HCT116 (cell line): Measurements from ENCODE around the gene FBXL15. TPM values are rescaled to one million over a fixed set of nuclear protein-coding genes. Genes with fewer than 3 reads are reported as not detected.

Experiments
- ATAC-seq: fragments of 200-7000 bp; cut with Tn5 transposase; 2 replicates; pipeline ENCODE4 v1.9.1; 2020; ENCODE audit warnings: mild to moderate bottlenecking, moderate library complexity
- BruUV-seq: library from RNA; stranded (reverse); fragments of 400-500 nt; replicated peaks from 2 replicates; lab custom pipeline; 2021; lab: Mats Ljungman, UMichigan
- CTCF ChIA-PET: fragments of 300-600 bp; sonication (Branson Sonifier 250); formaldehyde crosslinking; loops from one replicate; lab custom pipeline; 2021; ENCODE audit warnings: antibody characterized with exemption; lab: Charles Lee
- POLR2A ChIA-PET: fragments of 300-600, 350-600 bp; sonication (Branson Sonifier 250); formaldehyde crosslinking; loops from one replicate; lab custom pipeline; 2021; ENCODE audit warnings: antibody characterized with exemption; lab: Charles Lee
- RAD21 ChIA-PET, 2 experiments: fragments of 300-600 bp; sonication (Branson Sonifier 250); formaldehyde crosslinking; loops; one replicate each; lab custom pipeline; 2023; ENCODE audit warnings: low total read pairs in 2 of 2; ENCODE audit not compliant: uncharacterized antibody in 2 of 2, unreplicated experiment in 2 of 2, low non-redundant PET in 1 of 2; lab: Charles Lee
- DNase-seq: peaks from one replicate; pipeline ENCODE4 v3.0.0-alpha.2; 2010; ENCODE audit warnings: low read depth, low spot score
- H2AFZ ChIP-seq: fragments of 200-600 bp; shearing (Covaris generic), sonication (generic); 2 replicates; pipeline ENCODE4 v1.6.1; 2017; ENCODE audit warnings: low read depth, mixed run types, mixed read lengths, antibody characterized with exemption, low read length; ENCODE audit not compliant: poor library complexity, severe bottlenecking
- H3K27ac ChIP-seq: 2 replicates; pipeline ENCODE4 v1.5.1; 2012; ENCODE audit warnings: low read depth, low read length
- H3K27me3 ChIP-seq: fragments of 200-600 bp; sonication (generic); 2 replicates; pipeline ENCODE4 v1.6.1; 2016; ENCODE audit warnings: mixed run types, low read length, mixed read lengths; ENCODE audit not compliant: insufficient read depth
- H3K36me3 ChIP-seq, 2 experiments: fragments of 200-500 bp in 1 of 2; fragments of 200-600 bp in 1 of 2; sonication (Bioruptor generic) in 1 of 2; sonication (generic) in 1 of 2; 2 replicates each; pipeline versions ENCODE4 v1.5.1 to v1.6.1; 2014 to 2016; ENCODE audit warnings: low read length in 2 of 2, inconsistent platforms in 1 of 2, mixed read lengths in 1 of 2, mixed run types in 1 of 2; ENCODE audit not compliant: insufficient read depth in 2 of 2, control insufficient read depth in 1 of 2
- H3K4me1 ChIP-seq, 2 experiments: fragments of 200-600 bp in 1 of 2; sonication (generic) in 1 of 2; 2 replicates each; pipeline versions ENCODE4 v1.5.1 to v1.6.1; 2012 to 2017; ENCODE audit warnings: low read length in 2 of 2, inconsistent platforms in 1 of 2, mild to moderate bottlenecking in 1 of 2, mixed read lengths in 1 of 2, mixed run types in 1 of 2, moderate library complexity in 1 of 2; ENCODE audit not compliant: insufficient read depth in 2 of 2, control insufficient read depth in 1 of 2
- H3K4me2 ChIP-seq: fragments of 200-600 bp; sonication (generic); 2 replicates; pipeline ENCODE4 v1.6.1; 2017; ENCODE audit warnings: mixed run types, low read length, mixed read lengths
- H3K4me3 ChIP-seq, 2 experiments: fragments of 200-600 bp in 1 of 2; sonication (generic) in 1 of 2; replicated peaks in 1 of 2; 2 replicates each; pipeline ENCODE4 v1.5.1; 2011 to 2016; ENCODE audit warnings: low read length in 2 of 2, control low read depth in 1 of 2, low read depth in 1 of 2, mild to moderate bottlenecking in 1 of 2, mixed read lengths in 1 of 2, mixed run types in 1 of 2
- H3K79me2 ChIP-seq: fragments of 200-600 bp; sonication (generic); 2 replicates; pipeline ENCODE4 v1.6.1; 2017; ENCODE audit warnings: mild to moderate bottlenecking, mixed run types, low read length, moderate library complexity, mixed read lengths; ENCODE audit not compliant: insufficient read depth
- H3K9ac ChIP-seq: fragments of 200-600 bp; sonication (generic); 2 replicates; pipeline ENCODE4 v1.6.1; 2016; ENCODE audit warnings: low read length, mixed read lengths
- H3K9me2 ChIP-seq: fragments of 200-600 bp; sonication (generic), shearing (Covaris generic); 2 replicates; pipeline ENCODE4 v1.6.1; 2017; ENCODE audit warnings: mixed run types, mild to moderate bottlenecking, moderate library complexity; ENCODE audit not compliant: insufficient read depth
- H3K9me3 ChIP-seq, 2 experiments: fragments of 200-500 bp in 1 of 2; fragments of 200-600 bp in 1 of 2; sonication (Bioruptor generic) in 1 of 2; sonication (generic) in 1 of 2; 2 replicates each; pipeline ENCODE4 v1.6.1; 2014 to 2017; ENCODE audit warnings: low read length in 2 of 2, mixed read lengths in 2 of 2, inconsistent platforms in 1 of 2, low read depth in 1 of 2, mild to moderate bottlenecking in 1 of 2, mixed run types in 1 of 2, moderate library complexity in 1 of 2; ENCODE audit not compliant: control insufficient read depth in 1 of 2, insufficient read depth in 1 of 2
- H4K20me1 ChIP-seq: fragments of 200-600 bp; sonication (generic), shearing (Covaris generic); 2 replicates; pipeline ENCODE4 v1.6.1; 2017; ENCODE audit warnings: mixed run types, mild to moderate bottlenecking, moderate library complexity; ENCODE audit not compliant: insufficient read depth
- ATF3 ChIP-seq: IDR thresholded peaks from 2 replicates; pipeline ENCODE4 v1.6.1; 2012
- CEBPB ChIP-seq: IDR thresholded peaks from 2 replicates; pipeline ENCODE4 v1.6.1; 2012; ENCODE audit warnings: low read depth
- CTCF ChIP-seq, 3 experiments: fragments of 200-600 bp in 1 of 3; sonication (generic) in 1 of 3; IDR thresholded peaks in 2 of 3; conservative IDR thresholded peaks in 1 of 3; 2 replicates each; pipeline ENCODE4 v1.5.1; 2012 to 2017; ENCODE audit warnings: low read depth in 2 of 3, low read length in 2 of 3, antibody characterized with exemption in 1 of 3, borderline replicate concordance in 1 of 3, control low read depth in 1 of 3, mild to moderate bottlenecking in 1 of 3, mixed read lengths in 1 of 3, mixed run types in 1 of 3, moderate library complexity in 1 of 3; ENCODE audit not compliant: insufficient read depth in 1 of 3
- EGR1 ChIP-seq: IDR thresholded peaks from 2 replicates; pipeline ENCODE4 v1.6.1; 2012; ENCODE audit warnings: low read depth
- ELF1 ChIP-seq: IDR thresholded peaks from 2 replicates; pipeline ENCODE4 v1.6.1; 2012; ENCODE audit warnings: low read depth, borderline replicate concordance
- FOSL1 ChIP-seq: IDR thresholded peaks from 2 replicates; pipeline ENCODE4 v1.6.1; 2012; ENCODE audit warnings: low read depth
- MAX ChIP-seq: IDR thresholded peaks from 2 replicates; pipeline ENCODE4 v1.6.1; 2012
- POLR2AphosphoS5 ChIP-seq: IDR thresholded peaks from 2 replicates; pipeline ENCODE4 v1.6.1; 2011; ENCODE audit warnings: mild to moderate bottlenecking, low read depth, low read length, moderate library complexity
- SIN3A ChIP-seq: IDR thresholded peaks from 2 replicates; pipeline ENCODE4 v1.6.1; 2012; ENCODE audit warnings: low read depth
- SP1 ChIP-seq: IDR thresholded peaks from 2 replicates; pipeline ENCODE4 v1.6.1; 2012; ENCODE audit warnings: low read depth
- SRF ChIP-seq: IDR thresholded peaks from 2 replicates; pipeline ENCODE4 v1.6.1; 2012; ENCODE audit warnings: low read depth
- TCF7L2 ChIP-seq: IDR thresholded peaks from 2 replicates; pipeline ENCODE4 v1.7.0; 2011; ENCODE audit warnings: borderline replicate concordance, inconsistent platforms; ENCODE audit not compliant: insufficient read depth, insufficient read length; ENCODE audit errors: extremely low read depth
- ZFX ChIP-seq: fragments of 450-650 bp; IDR thresholded peaks from 2 replicates; pipeline ENCODE4 v1.6.1; 2017
- ZNF274 ChIP-seq: fragments of 200-500 bp; sonication (Bioruptor generic); IDR thresholded peaks from 2 replicates; pipeline ENCODE4 v1.6.1; 2014; ENCODE audit warnings: mild to moderate bottlenecking, low read depth, low read length, inconsistent platforms
- intact Hi-C: fragments of 100-400 bp; cut with micrococcal nuclease; formaldehyde crosslinking; loops from 2 replicates; pipeline ENCODE4 v1.10.0; 2022
- total RNA-seq: library from RNA; stranded (reverse); gene quantifications from one replicate; pipeline ENCODE4 v1.2.1, GENCODE V29; 2021; ENCODE audit not compliant: unreplicated experiment
- TF ChIP-seq, protein P1 (sequence below): IDR thresholded peaks from 2 replicates; pipeline ENCODE4 v1.6.1; 2012; ENCODE audit warnings: low read depth
- TF ChIP-seq, protein P2 (sequence below): IDR thresholded peaks from 2 replicates; pipeline ENCODE4 v1.6.1; 2011; ENCODE audit warnings: mild to moderate bottlenecking, low read length, moderate library complexity; ENCODE audit not compliant: insufficient replicate concordance; ENCODE audit errors: extremely low read depth

Gene FBXL15
- total RNA-seq, 1 experiment from 2014 or later: 21.1 TPM

DNA sequence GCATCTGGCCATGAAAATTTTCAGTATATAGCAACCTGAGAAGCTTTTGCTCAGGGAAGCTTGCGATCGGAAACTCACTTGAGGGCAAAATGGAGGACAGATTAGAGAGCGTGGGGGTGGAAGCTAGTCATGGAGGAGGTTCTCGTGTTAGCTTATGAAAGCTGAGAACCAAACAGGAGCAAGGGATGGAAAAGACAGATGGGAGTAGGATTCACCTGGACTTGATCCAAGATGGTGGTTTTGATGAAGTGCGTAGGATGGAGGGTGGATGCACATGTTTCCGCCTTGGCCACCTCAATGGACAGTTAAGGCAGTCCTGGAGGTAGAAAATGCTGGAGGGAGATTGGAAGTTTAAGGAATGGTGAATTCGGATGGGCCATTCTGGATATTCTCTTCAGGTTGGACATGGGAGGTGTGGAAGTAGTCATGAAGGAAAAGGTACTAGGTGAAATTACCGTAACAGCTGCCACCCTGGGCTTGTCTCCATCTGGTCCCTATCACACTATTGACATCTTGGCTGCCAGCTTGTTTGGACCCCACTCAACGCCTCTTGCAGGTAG, 37.0 kb downstream of the FBXL15 start (continued):
- TF ChIP-seq, protein P1, sequence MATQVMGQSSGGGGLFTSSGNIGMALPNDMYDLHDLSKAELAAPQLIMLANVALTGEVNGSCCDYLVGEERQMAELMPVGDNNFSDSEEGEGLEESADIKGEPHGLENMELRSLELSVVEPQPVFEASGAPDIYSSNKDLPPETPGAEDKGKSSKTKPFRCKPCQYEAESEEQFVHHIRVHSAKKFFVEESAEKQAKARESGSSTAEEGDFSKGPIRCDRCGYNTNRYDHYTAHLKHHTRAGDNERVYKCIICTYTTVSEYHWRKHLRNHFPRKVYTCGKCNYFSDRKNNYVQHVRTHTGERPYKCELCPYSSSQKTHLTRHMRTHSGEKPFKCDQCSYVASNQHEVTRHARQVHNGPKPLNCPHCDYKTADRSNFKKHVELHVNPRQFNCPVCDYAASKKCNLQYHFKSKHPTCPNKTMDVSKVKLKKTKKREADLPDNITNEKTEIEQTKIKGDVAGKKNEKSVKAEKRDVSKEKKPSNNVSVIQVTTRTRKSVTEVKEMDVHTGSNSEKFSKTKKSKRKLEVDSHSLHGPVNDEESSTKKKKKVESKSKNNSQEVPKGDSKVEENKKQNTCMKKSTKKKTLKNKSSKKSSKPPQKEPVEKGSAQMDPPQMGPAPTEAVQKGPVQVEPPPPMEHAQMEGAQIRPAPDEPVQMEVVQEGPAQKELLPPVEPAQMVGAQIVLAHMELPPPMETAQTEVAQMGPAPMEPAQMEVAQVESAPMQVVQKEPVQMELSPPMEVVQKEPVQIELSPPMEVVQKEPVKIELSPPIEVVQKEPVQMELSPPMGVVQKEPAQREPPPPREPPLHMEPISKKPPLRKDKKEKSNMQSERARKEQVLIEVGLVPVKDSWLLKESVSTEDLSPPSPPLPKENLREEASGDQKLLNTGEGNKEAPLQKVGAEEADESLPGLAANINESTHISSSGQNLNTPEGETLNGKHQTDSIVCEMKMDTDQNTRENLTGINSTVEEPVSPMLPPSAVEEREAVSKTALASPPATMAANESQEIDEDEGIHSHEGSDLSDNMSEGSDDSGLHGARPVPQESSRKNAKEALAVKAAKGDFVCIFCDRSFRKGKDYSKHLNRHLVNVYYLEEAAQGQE: no peak
- TF ChIP-seq SP1 (no peak), EGR1 (no peak), ELF1 (no peak), ATF3 (no peak), TCF7L2 (no peak), MAX (no peak)

- ChIA-PET POLR2A (no interaction called here), CTCF (no interaction called here), RAD21 (interaction anchor here in 1 of 2 experiments (0.7 kb wide), 1 partner anchor 289 kb away, joined by 3 read pairs; no protein-coding TSS in a partner anchor)
- Histone ChIP-seq H3K27me3 (no peaks in the 10 kb centered on the region), H3K9me2 (no peaks in the 10 kb centered on the region), H3K36me3 (peaks cover 4 to 7% of the 10 kb centered on the region in 2 experiments; a peak in 2 of 4 replicates), H4K20me1 (no peaks in the 10 kb centered on the region), H3K79me2 (peaks cover 19% of the 10 kb centered on the region; the same call in 1 of the 2 replicates), H3K4me3 (no peak overlapping the region), H3K4me1 (peaks cover 18 to 36% of the 10 kb centered on the region in 2 experiments), H3K9me3 (no peaks in the 10 kb centered on the region), H3K9ac (no peak overlapping the region), H3K27ac (no peak overlapping the region), H3K4me2 (no peak overlapping the region), H2AFZ (no peak overlapping the region)
- no TSS peak for BruUV-seq
- TF ChIP-seq CEBPB (no peak), ZFX (no peak), POLR2AphosphoS5 (no peak), ZNF274 (no peak), SIN3A (no peak), MAX (no peak), ATF3 (no peak), SRF (no peak), FOSL1 (no peak), SP1 (no peak), CTCF (IDR thresholded peaks at IDR 0.05 in 2 of 3, conservative IDR thresholded peaks at IDR 0.05 in 1 of 3; ENCODE audit: borderline replicate concordance in 1 of 3, insufficient read depth in 1 of 3, low read depth in 2 of 3, low read length in 2 of 3) (no peak)
- TF ChIP-seq, protein P2, sequence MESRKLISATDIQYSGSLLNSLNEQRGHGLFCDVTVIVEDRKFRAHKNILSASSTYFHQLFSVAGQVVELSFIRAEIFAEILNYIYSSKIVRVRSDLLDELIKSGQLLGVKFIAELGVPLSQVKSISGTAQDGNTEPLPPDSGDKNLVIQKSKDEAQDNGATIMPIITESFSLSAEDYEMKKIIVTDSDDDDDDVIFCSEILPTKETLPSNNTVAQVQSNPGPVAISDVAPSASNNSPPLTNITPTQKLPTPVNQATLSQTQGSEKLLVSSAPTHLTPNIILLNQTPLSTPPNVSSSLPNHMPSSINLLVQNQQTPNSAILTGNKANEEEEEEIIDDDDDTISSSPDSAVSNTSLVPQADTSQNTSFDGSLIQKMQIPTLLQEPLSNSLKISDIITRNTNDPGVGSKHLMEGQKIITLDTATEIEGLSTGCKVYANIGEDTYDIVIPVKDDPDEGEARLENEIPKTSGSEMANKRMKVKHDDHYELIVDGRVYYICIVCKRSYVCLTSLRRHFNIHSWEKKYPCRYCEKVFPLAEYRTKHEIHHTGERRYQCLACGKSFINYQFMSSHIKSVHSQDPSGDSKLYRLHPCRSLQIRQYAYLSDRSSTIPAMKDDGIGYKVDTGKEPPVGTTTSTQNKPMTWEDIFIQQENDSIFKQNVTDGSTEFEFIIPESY: no peak
- intact Hi-C loops: no loop called here
- ATAC-seq: no peak
- no peak for DNase-seq
Observed at GRCh38 chr10:102458656-102459055, 38.0 kb downstream of the FBXL15 start.
